ENCODE data around the gene NR5A2.

The NR5A2 gene

DNA sequence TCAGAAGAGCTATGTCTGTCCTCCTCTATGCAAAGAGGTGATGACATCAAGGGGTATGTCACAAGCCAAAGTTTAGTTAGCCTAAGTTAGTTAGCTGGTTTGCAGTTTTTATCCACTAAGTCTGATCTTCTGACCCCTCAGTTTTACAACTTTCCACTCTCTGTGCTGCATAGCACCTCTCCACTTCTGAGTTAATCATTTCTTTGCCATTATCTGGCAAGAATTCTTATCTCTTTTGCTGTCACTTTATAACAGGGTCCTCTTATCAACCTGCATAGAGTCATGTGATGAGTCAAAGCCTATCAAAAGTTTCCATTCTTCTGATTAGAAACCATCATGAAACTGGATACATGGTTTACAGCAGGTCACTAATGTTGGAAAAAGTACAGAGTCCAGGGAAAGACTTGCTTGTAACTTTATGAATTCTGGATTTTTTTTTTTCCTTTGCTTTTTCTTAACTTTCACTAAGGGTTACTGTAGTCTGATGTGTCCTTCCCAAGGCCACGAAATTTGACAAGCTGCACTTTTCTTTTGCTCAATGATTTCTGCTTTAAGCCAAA is at the start of gene NR5A2:
TSS of gene NR5A2 (plus strand) at position 447 of the 560 bp plus-strand sequence. CDS start 138 bp downstream, outside the sequence.
- DNase-seq (ENCODE audit: low spot score) = no peak

DNA sequence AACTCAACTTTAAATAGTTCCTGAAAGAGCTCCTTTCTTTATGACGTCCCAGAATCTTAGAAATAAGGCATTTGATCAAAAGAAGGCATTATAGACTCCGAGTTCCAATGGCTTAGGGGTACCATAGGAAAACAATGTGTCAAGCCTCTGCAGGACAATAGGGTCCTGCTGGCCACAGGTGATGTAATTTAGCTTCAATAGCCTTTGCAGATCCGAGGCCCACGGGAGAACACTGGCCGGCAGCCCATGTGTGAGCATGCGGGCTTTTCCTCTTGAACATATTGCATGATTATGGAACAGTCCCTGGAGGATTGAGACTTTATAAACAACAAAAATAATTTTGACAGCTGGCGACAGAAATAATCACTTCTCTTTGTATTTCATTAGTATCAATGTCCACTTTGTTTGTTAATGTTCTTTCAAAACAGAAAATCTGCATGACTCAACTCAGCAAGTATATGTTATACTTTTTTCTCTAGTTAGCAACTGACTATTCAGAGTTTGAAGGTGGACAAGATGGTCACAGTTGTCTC is 49.0 kb upstream of the NR5A2 start:
- DNase-seq (ENCODE audit: low spot score) = no peak

DNA sequence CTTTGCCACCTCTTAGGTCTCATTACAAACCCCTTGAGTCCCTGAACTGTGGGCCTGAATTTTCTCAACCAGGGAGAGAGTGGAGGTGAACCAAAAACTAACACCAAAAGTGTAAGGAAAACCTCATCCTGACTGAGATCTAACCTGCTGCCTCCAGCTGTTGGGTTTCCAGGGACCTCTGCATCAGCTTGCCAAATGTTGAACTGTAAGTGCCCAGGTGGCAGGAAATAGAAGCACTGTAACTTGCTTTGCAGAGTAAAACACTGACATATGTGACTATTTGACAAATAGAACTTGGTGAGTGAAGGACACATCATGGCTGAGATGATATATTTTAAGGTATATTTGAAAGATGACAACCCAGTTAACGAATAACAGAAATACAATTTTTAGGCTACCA is 48.4 kb upstream of the NR5A2 start:
- DNase-seq (ENCODE audit: low spot score) = peak; percentile 90

DNA sequence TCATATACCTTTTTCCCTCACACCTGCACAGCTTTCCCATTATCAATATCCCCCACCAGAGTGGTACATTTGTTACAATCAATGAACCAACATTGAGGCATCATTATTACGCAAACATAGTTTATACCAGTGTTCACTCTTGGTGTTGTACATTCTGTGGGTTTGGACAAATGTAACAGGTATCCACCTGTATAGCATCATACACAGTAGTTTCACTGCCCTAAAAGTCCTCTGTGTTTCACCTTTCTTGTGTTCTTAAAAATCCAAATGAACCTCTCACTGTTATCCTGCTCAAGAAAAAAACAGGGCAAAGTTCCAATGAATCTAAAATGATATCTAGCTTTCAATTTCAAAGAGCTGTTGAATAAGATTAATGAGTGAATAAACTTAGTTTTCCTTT is 45.9 kb upstream of the NR5A2 start:
- DNase-seq (ENCODE audit: low spot score) = no peak

- DNase-seq (ENCODE audit: low spot score) = no peak
These were observed 44.9 kb upstream of the NR5A2 start for GRCh38 chr1:199982606-199983005.

- no peak for DNase-seq (ENCODE audit: low spot score)
These were observed 44.0 kb upstream of the NR5A2 start for GRCh38 chr1:199983531-199983930.

DNA sequence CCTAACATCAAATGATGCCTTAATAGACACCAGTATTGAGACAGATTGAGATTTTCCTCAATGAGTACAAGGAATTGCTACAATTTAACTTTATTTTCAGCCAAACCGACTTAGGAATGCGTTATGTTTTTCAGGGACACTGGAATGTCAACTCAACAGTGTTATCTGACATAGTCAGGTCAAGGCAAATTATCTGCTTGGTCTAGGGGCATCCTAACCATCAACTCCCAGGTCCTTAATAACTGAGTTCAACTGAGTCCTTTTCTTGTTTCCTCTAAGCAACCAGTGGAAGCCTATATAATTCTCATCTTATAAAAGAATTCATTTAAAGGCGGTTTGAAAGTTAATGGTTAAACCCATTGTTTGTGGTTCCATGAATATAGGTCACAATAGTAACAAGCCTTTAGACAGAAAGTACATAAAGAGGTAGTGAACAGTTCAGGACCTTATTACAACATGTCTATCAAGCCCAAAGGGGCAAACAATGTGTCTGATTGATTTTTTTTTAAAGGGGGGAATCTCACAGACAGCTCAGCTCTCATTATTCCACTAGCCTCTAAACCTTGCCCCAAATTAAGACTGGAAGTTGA is 32.3 kb upstream of the NR5A2 start:
- DNase-seq (ENCODE audit: low spot score) = no peak

GRCh38 chr1:200005165-200005564 is 22.3 kb upstream of the NR5A2 start:
- no peak for DNase-seq (ENCODE audit: low spot score)

DNA sequence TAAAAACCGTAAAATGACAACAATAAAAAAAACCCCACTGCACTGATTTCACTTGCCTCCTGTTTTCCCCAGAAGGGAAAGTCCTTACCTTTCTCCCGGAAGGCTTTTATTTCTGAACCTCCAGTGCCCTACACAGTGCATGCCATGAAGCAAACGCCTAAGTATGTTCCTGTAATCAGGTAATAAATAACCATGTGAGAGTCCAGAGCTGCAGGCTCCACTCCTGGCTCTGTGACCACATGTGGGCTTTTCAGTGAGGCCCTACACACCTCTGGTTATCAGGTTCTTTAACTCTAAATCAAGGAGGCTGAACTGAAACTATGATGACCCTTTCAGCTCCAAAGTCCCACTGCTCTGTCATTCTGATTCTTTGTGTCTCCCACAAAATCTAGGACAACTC is 20.8 kb upstream of the NR5A2 start:
- DNase-seq (ENCODE audit: low spot score) = no peak

- DNase-seq (ENCODE audit: low spot score) = no peak
These were observed 11.7 kb upstream of the NR5A2 start for GRCh38 chr1:200015811-200016210.

DNA sequence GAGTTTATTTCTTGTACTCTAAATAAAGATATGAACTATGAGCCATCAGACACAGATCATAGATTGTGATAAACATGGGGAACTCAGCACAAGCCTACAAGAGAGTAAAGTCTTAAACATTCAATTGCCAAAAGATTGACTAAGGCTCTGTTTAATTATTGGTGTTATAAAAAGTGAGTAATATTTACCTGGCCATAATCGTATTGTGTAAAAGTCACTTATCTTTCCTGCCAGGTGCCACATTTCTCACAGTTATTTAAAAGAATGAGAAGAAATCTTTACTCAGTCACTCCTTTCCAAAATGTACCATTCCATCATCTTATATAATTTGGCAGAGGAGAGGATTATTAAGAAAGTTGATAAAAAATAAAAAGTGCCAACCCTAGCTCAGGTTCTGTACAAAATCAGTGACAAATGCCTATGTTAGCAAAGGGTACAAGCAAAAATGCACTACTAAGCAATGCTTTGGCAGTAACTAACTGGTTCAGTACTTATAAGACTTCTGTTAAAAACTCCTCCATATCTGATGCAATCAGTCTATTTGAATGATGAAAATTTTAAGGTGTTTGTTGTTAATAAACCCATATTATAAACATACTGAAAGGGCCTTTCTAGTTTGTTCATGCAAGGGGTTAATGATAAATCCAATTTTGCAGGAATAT is 5.8 kb upstream of the NR5A2 start:
- no peak for DNase-seq (ENCODE audit: low spot score)

GRCh38 chr1:200022239-200022804 is 5.2 kb upstream of the NR5A2 start:
- no peak for DNase-seq (ENCODE audit: low spot score)

- no peak for DNase-seq (ENCODE audit: low spot score)
These were observed 1.1 kb downstream of the NR5A2 start for GRCh38 chr1:200028586-200029034.

GRCh38 chr1:200029035-200029821 is 1.7 kb downstream of the NR5A2 start:
- no peak for DNase-seq (ENCODE audit: low spot score)

GRCh38 chr1:200029822-200030152 is 2.3 kb downstream of the NR5A2 start:
- no peak for DNase-seq (ENCODE audit: low spot score)

DNA sequence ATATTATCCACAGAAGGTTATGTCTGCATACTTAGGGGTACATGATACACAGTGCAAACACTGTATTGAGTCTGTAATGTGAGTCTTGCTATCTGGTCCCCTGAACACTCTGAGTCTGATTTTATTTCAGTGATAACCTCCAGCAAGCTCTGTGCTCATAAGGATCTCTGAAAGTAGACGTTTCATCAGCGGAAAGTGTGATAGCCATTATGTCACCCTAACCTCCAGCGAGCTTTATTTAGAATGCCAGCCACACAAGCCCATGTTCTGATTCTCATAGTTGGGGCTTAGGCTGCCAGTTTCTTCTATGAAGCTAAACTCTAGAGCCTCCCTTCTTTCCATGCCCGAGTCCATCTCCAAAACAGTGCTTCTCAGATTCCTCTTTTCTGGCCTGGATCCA is 3.3 kb downstream of the NR5A2 start:
- no peak for DNase-seq (ENCODE audit: low spot score)

DNA sequence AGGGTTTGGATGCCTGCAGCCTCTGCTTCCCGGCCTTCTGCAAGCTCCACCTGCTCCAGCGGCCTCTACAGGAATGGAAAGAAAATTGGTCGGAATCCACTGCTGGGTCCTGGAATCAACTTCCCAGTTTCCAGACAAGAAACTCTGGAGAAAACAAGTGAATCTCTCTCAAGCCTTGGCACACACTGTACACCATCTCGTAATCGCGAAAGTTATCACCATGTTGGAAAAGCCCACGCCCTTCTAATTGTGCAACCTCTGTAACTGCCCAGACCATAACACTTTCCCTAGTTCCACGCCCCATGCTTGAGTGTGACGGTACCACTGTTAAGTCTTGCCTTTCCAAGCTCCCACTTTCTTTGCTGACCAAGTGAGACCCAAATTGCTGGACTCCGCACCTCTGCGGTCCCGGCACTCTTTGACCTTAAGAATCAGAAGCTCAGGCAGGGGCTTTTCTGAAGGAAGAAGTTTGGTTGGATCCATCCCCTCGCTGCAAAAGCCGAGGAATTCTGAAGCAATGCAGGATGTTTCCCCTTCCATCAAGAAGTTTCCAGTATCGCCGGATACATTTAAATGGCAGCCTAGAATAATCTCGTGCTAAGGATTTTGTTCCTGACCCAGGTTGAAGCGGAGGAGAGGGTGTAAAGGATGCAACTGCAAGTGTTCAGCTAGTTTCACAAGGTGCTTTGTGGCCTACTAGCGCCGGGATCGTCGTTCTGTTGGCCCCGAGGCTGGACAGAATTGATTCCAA is 6.2 kb downstream of the NR5A2 start:
- no peak for DNase-seq (ENCODE audit: low spot score)

GRCh38 chr1:200034262-200034557 is 6.7 kb downstream of the NR5A2 start:
- DNase-seq (ENCODE audit: low spot score) = no peak

- no peak for DNase-seq (ENCODE audit: low spot score)
These were observed 7.4 kb downstream of the NR5A2 start for GRCh38 chr1:200034761-200035396.

DNA sequence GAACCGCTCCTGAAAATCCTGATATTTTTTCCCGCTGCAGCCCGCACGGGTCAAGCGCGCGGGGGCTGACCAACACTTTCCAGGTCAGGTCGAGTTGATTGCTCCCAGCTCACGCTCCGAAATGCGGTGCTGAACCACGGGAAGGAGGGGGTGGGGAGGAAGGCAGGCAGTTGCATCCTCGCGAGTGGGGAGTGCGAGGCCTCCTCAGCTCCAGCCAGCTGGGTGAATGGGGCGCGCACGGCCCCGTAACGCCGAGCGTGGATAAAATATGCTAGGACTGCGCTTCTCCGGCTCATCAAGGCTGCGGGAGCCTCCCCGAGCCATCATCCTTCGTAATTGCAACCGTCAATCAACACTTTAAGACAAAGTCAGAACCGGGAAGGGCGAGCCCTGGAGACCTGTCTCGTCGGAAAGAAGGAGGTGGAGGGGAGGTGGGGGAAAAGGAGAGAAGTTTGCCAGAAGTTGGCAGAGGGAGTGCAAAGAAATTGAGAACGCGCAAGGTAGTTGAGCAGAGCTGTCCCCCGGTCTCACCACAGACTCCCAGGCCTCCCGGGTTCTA is 8.0 kb downstream of the NR5A2 start:
- DNase-seq (ENCODE audit: low spot score) = no peak

Measured in NAMALWA (cell line).